AG04449 (cell line): Measurements from ENCODE around the gene ANKS1B.

Experiments used
- CTCF ChIA-PET: fragments of 350-600 bp; formaldehyde crosslinking; extraction: SDS; loops from one replicate; lab custom pipeline; 2021; ENCODE audit warnings: antibody characterized with exemption; lab: Yijun Ruan, JAX
- POLR2A ChIA-PET: fragments of 400-600, 350-600 bp; formaldehyde crosslinking; extraction: SDS; loops from one replicate; lab custom pipeline; 2020; ENCODE audit warnings: antibody characterized with exemption, inconsistent platforms; lab: Yijun Ruan, JAX
- DNase-seq: peaks from one replicate; pipeline ENCODE4 v3.0.0-alpha.2; 2010; ENCODE audit warnings: low read depth, low spot score
- H3K4me3 ChIP-seq: 2 replicates; pipeline ENCODE4 v1.5.1; 2011; ENCODE audit warnings: low read depth, mild to moderate bottlenecking, control low read depth, low read length
- TF ChIP-seq, protein P1 (sequence below): IDR thresholded peaks from one replicate; pipeline ENCODE4 v1.5.1; 2011; ENCODE audit warnings: mild to moderate bottlenecking, moderate library complexity, low read length, control low read depth, inconsistent platforms; ENCODE audit not compliant: insufficient read depth; ENCODE audit errors: missing control alignments

Gene ANKS1B

DNA sequence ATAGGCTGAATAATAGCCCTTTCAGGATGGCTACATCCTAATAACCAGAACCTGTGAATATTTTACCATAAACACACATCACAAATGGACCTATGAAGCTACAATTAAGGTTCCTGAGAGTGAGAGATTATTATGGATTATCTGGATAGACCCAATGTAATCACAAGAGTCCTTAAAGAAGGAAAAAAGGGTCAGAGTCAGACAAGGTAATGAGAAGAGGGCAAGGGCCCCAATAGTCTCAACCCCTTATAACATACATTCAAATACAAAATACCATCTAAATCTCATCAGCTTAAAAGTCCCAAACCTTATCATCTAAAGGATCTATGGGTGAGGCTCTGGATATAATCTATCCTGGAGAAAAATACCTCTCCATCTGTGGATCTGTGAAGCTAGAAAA lies 272.5 kb downstream of the ANKS1B start:
- TF ChIP-seq, protein P1, sequence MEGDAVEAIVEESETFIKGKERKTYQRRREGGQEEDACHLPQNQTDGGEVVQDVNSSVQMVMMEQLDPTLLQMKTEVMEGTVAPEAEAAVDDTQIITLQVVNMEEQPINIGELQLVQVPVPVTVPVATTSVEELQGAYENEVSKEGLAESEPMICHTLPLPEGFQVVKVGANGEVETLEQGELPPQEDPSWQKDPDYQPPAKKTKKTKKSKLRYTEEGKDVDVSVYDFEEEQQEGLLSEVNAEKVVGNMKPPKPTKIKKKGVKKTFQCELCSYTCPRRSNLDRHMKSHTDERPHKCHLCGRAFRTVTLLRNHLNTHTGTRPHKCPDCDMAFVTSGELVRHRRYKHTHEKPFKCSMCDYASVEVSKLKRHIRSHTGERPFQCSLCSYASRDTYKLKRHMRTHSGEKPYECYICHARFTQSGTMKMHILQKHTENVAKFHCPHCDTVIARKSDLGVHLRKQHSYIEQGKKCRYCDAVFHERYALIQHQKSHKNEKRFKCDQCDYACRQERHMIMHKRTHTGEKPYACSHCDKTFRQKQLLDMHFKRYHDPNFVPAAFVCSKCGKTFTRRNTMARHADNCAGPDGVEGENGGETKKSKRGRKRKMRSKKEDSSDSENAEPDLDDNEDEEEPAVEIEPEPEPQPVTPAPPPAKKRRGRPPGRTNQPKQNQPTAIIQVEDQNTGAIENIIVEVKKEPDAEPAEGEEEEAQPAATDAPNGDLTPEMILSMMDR, result no peak
- POLR2A ChIA-PET, result no interaction called here
- H3K4me3 ChIP-seq, result no peak overlapping the region
- CTCF ChIA-PET, result no interaction called here
- no peak for DNase-seq

DNA sequence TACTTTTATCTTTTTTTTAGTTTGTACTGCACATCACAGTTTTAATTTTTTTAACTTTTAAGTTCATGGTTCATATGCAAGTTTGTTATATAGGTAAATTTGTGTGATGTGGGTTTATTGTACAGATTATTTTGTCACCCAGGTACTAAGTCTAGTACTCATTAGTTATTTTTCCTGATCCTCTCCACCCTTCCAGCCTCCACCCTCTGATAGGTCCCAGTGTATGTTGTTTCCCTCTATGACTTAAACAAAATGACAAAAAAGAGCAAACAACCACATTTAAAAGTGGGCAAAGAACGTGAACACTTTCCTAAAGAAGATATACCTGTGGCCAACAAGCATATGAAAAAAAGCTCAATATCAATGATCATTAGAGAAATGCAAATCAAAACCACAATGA lies 273.5 kb downstream of the ANKS1B start:
- ChIA-PET CTCF (no interaction called here), POLR2A (no interaction called here)
- DNase-seq, result no peak
- H3K4me3 ChIP-seq, result no peak overlapping the region
- TF ChIP-seq, protein P1, result no peak

GRCh38 chr12:99709619-99710018 lies 275.1 kb downstream of the ANKS1B start:
- DNase-seq, result no peak
- TF ChIP-seq, protein P1, result no peak
- H3K4me3 ChIP-seq, result no peak overlapping the region
- CTCF ChIA-PET, result no interaction called here
- POLR2A ChIA-PET, result no interaction called here

- TF ChIP-seq, protein P1, result no peak
- DNase-seq, result no peak
- H3K4me3 ChIP-seq, result no peak overlapping the region
- POLR2A ChIA-PET, result no interaction called here
- CTCF ChIA-PET, result no interaction called here
These were observed 275.6 kb downstream of the ANKS1B start for GRCh38 chr12:99709116-99709515.

- ChIA-PET CTCF (no interaction called here), POLR2A (no interaction called here)
- DNase-seq, result no peak
- TF ChIP-seq, protein P1, result no peak
- no peak overlapping the region for H3K4me3 ChIP-seq
These were observed 276.9 kb downstream of the ANKS1B start for GRCh38 chr12:99707883-99708282.

DNA sequence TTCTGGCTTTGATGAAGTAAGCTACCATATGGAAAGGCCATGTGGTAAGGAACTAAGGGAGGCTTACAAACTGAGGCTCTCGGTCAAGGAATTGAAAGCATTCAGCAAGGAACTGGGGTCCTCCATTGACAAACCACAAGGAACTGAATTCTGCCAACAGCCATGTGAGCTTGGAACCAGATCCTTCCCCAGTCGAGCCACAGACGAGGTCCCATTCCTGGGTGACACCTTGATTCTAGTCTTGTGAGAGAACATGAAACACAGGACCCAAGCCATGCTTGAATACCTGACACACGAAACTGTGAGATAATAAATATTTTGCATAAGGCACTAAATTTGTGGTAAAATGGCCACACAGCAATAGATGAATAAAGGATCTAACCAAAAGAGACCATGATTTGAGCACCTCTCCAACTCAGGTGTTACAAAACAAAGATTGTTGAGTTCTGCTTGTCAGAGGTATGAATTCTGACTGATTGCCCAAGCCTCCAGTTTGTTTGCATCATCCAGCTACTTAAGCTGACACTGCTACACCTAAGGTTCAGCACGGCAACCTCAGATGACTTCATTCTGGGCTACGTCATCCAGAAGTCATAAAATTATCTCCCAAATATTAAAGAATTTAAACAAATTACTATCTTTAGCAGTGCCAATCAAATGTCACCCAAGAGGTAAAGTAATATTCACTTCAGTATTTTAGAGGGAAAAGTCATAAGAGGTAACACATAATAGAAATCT lies 277.8 kb downstream of the ANKS1B start:
- TF ChIP-seq, protein P1, result no peak
- H3K4me3 ChIP-seq, result no peak overlapping the region
- DNase-seq, result no peak
- CTCF ChIA-PET, result no interaction called here
- POLR2A ChIA-PET, result no interaction called here
